GM21360 (cell line): ENCODE data around the gene VSIR.

Experiments used
- ATAC-seq: cut with Tn5 transposase; IDR thresholded peaks from one replicate; pipeline ENCODE4 v1.9.1; 2021; ENCODE audit warnings: mild to moderate bottlenecking, moderate library complexity; ENCODE audit not compliant: unreplicated experiment

VSIR gene

GRCh38 chr10:71765906-71766716 lies 7.2 kb downstream of the VSIR start:
- no peak for ATAC-seq

GRCh38 chr10:71765176-71765904 lies 8.0 kb downstream of the VSIR start:
- ATAC-seq, result no peak

GRCh38 chr10:71763352-71764127 lies 9.8 kb downstream of the VSIR start:
- no peak for ATAC-seq

GRCh38 chr10:71762324-71762723 lies 11.0 kb downstream of the VSIR start:
- no peak for ATAC-seq

- ATAC-seq, result no peak
These were observed 11.7 kb downstream of the VSIR start for GRCh38 chr10:71761541-71762113.

- ATAC-seq, result no peak
These were observed 12.2 kb downstream of the VSIR start for GRCh38 chr10:71761105-71761511.

- ATAC-seq, result no peak
These were observed 15.9 kb downstream of the VSIR start for GRCh38 chr10:71757399-71757922.

GRCh38 chr10:71756311-71757191 lies 16.8 kb downstream of the VSIR start:
- no peak for ATAC-seq

GRCh38 chr10:71755179-71755879 lies 18.0 kb downstream of the VSIR start:
- no peak for ATAC-seq

GRCh38 chr10:71754562-71754961 lies 18.8 kb downstream of the VSIR start:
- no peak for ATAC-seq

- ATAC-seq, result no peak
These were observed 19.3 kb downstream of the VSIR start for GRCh38 chr10:71753960-71754505.

GRCh38 chr10:71753091-71753959 lies 20.0 kb downstream of the VSIR start:
- ATAC-seq, result no peak

GRCh38 chr10:71752391-71753090 lies 20.8 kb downstream of the VSIR start:
- ATAC-seq, result no peak

- ATAC-seq, result no peak
These were observed 21.6 kb downstream of the VSIR start for GRCh38 chr10:71751515-71752224.

GRCh38 chr10:71750986-71751385 lies 22.3 kb downstream of the VSIR start:
- ATAC-seq, result no peak

GRCh38 chr10:71750124-71750841 lies 23.0 kb downstream of the VSIR start:
- ATAC-seq, result no peak
